ENCODE data around the gene DFFB. TPM values are rescaled to one million over a fixed set of nuclear protein-coding genes. Genes with fewer than 3 reads are reported as not detected.

The DFFB gene
- total RNA-seq, 1 experiment from 2014 or later, result 9.0 TPM

DNA sequence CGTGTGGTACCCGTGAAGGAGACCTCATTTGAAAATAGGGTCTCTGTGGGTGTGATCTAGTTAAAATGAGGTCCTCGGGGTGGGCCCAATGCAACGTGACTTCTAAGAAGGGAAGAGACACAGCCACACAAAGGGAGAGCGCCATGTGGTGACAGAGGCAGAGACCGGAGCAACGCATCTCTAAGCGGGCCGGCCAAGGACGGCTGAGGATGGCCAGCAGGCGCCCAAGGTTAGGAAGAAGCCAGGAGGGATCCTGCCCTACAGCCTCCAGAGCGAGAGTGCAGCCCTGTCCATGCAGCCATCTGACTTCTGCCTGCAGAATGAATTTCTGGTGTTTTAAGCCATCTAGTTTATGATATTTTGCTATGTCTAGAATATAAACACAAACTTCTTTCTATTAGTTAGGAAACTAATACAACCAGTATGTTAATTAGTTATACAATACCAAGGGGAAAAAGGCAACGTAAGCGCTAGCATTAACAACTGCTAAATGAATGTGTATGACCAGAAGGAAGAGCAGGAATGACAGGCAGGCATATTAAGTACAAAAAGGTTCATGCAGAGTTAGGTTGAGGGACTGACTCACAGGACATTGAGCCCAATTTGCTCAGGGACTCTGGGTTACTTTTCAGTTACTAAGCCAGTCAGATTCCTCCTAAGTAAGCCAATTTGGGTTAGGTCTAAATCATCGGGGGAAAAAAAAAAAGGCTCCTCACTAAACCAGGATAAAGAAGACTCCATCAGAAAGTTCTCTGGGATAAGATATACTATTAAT is 4.4 kb upstream of the DFFB start:
- Histone ChIP-seq H3K9me3 (ENCODE audit: control insufficient read depth in 1 of 2, insufficient read depth in 1 of 2, low read depth in 1 of 2, low read length in 2 of 2) (no peaks in the 10 kb centered on the region), H3K27ac (ENCODE audit: low read depth, low read length) (no peak overlapping the region), H3K4me3 (replicated peaks in 1 of 2; ENCODE audit: low read depth in 1 of 2, low read length in 2 of 2) (no peak overlapping the region), H3K27me3 (ENCODE audit: insufficient read depth, low read length) (no peaks in the 10 kb centered on the region), H4K20me1 (ENCODE audit: insufficient read depth) (no peaks in the 10 kb centered on the region), H3K9me2 (ENCODE audit: insufficient read depth) (no peaks in the 10 kb centered on the region), H3K4me2 (ENCODE audit: low read length) (no peak overlapping the region), H3K4me1 (ENCODE audit: control insufficient read depth in 1 of 2, insufficient read depth in 2 of 2, low read length in 2 of 2) (peaks cover 4 to 10% of the 10 kb centered on the region in 2 experiments; a peak in 3 of 4 replicates), H2AFZ (ENCODE audit: low read depth, low read length, poor library complexity, severe bottlenecking) (no peak overlapping the region), H3K79me2 (ENCODE audit: insufficient read depth, low read length) (peaks cover 17% of the 10 kb centered on the region), H3K9ac (ENCODE audit: low read length) (no peak overlapping the region), H3K36me3 (ENCODE audit: control insufficient read depth in 1 of 2, insufficient read depth in 2 of 2, low read length in 2 of 2) (no peaks in the 10 kb centered on the region; a peak in 1 of 4 replicates)
- TF ChIP-seq EGR1 (IDR thresholded peaks at IDR 0.05; ENCODE audit: low read depth), result no peak
- TF ChIP-seq POLR2AphosphoS5 (IDR thresholded peaks at IDR 0.05; ENCODE audit: low read depth, low read length), result no peak
- TF ChIP-seq EZH2phosphoT487 (IDR thresholded peaks at IDR 0.05; ENCODE audit: borderline replicate concordance), result no peak
- TF ChIP-seq, protein P1, sequence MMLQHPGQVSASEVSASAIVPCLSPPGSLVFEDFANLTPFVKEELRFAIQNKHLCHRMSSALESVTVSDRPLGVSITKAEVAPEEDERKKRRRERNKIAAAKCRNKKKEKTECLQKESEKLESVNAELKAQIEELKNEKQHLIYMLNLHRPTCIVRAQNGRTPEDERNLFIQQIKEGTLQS (IDR thresholded peaks at IDR 0.05), result no peak
- no peak for TF ChIP-seq YY1 (IDR thresholded peaks at IDR 0.05; ENCODE audit: extremely low read depth, insufficient replicate concordance, low read depth, low read length)
- TF ChIP-seq EZH2 (IDR thresholded peaks at IDR 0.05), result no peak
- no peak for TF ChIP-seq ZNF274 (IDR thresholded peaks at IDR 0.05; ENCODE audit: low read depth, low read length)
- no peak for TF ChIP-seq SP1 (IDR thresholded peaks at IDR 0.05; ENCODE audit: low read depth)
- TF ChIP-seq CEBPB (IDR thresholded peaks at IDR 0.05; ENCODE audit: low read depth), result no peak
- TF ChIP-seq RAD21 (IDR thresholded peaks at IDR 0.05; ENCODE audit: low read depth), result no peak
- TF ChIP-seq, protein P2, sequence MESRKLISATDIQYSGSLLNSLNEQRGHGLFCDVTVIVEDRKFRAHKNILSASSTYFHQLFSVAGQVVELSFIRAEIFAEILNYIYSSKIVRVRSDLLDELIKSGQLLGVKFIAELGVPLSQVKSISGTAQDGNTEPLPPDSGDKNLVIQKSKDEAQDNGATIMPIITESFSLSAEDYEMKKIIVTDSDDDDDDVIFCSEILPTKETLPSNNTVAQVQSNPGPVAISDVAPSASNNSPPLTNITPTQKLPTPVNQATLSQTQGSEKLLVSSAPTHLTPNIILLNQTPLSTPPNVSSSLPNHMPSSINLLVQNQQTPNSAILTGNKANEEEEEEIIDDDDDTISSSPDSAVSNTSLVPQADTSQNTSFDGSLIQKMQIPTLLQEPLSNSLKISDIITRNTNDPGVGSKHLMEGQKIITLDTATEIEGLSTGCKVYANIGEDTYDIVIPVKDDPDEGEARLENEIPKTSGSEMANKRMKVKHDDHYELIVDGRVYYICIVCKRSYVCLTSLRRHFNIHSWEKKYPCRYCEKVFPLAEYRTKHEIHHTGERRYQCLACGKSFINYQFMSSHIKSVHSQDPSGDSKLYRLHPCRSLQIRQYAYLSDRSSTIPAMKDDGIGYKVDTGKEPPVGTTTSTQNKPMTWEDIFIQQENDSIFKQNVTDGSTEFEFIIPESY (IDR thresholded peaks at IDR 0.05; ENCODE audit: extremely low read depth, insufficient replicate concordance, low read length), result no peak
- TF ChIP-seq SRF (IDR thresholded peaks at IDR 0.05; ENCODE audit: low read depth), result no peak
- TF ChIP-seq, protein P3, sequence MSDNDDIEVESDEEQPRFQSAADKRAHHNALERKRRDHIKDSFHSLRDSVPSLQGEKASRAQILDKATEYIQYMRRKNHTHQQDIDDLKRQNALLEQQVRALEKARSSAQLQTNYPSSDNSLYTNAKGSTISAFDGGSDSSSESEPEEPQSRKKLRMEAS (IDR thresholded peaks at IDR 0.05), result no peak
- no peak for TF ChIP-seq JUND (IDR thresholded peaks at IDR 0.05)
- TF ChIP-seq, protein P4, sequence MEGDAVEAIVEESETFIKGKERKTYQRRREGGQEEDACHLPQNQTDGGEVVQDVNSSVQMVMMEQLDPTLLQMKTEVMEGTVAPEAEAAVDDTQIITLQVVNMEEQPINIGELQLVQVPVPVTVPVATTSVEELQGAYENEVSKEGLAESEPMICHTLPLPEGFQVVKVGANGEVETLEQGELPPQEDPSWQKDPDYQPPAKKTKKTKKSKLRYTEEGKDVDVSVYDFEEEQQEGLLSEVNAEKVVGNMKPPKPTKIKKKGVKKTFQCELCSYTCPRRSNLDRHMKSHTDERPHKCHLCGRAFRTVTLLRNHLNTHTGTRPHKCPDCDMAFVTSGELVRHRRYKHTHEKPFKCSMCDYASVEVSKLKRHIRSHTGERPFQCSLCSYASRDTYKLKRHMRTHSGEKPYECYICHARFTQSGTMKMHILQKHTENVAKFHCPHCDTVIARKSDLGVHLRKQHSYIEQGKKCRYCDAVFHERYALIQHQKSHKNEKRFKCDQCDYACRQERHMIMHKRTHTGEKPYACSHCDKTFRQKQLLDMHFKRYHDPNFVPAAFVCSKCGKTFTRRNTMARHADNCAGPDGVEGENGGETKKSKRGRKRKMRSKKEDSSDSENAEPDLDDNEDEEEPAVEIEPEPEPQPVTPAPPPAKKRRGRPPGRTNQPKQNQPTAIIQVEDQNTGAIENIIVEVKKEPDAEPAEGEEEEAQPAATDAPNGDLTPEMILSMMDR (IDR thresholded peaks at IDR 0.05 in 2 of 3, conservative IDR thresholded peaks at IDR 0.05 in 1 of 3; ENCODE audit: borderline replicate concordance in 1 of 3, insufficient read depth in 1 of 3, low read depth in 2 of 3, low read length in 2 of 3), result no peak
- TF ChIP-seq TCF7L2 (IDR thresholded peaks at IDR 0.05; ENCODE audit: borderline replicate concordance, extremely low read depth, insufficient read depth, insufficient read length), result no peak
- POLR2A ChIA-PET, result no interaction called here
- CTCF ChIA-PET, result no interaction called here
- DNase-seq (ENCODE audit: low read depth, low spot score) (no peak), ATAC-seq (no peak)
- intact Hi-C loops (cut with micrococcal nuclease), result no loop called here
- RAD21 ChIA-PET (ENCODE audit: low non-redundant PET in 1 of 2, low total read pairs in 2 of 2, uncharacterized antibody in 2 of 2, unreplicated experiment in 2 of 2), result no interaction called here
- no TSS peak for BruUV-seq (replicated peaks)
